HCT116 (cell line): ENCODE data around the gene ELOVL5. TPM values are rescaled to one million over a fixed set of nuclear protein-coding genes. Genes with fewer than 3 reads are reported as not detected.

Experiments
- ATAC-seq: fragments of 200-7000 bp; cut with Tn5 transposase; 2 replicates; pipeline ENCODE4 v1.9.1; 2020; ENCODE audit warnings: mild to moderate bottlenecking, moderate library complexity
- BruUV-seq: library from RNA; stranded (reverse); fragments of 400-500 nt; replicated peaks from 2 replicates; lab custom pipeline; 2021; lab: Mats Ljungman, UMichigan
- CTCF ChIA-PET: fragments of 300-600 bp; sonication (Branson Sonifier 250); formaldehyde crosslinking; loops from one replicate; lab custom pipeline; 2021; ENCODE audit warnings: antibody characterized with exemption; lab: Charles Lee
- POLR2A ChIA-PET: fragments of 300-600, 350-600 bp; sonication (Branson Sonifier 250); formaldehyde crosslinking; loops from one replicate; lab custom pipeline; 2021; ENCODE audit warnings: antibody characterized with exemption; lab: Charles Lee
- RAD21 ChIA-PET, 2 experiments: fragments of 300-600 bp; sonication (Branson Sonifier 250); formaldehyde crosslinking; loops; one replicate each; lab custom pipeline; 2023; ENCODE audit warnings: low total read pairs in 2 of 2; ENCODE audit not compliant: uncharacterized antibody in 2 of 2, unreplicated experiment in 2 of 2, low non-redundant PET in 1 of 2; lab: Charles Lee
- DNase-seq: peaks from one replicate; pipeline ENCODE4 v3.0.0-alpha.2; 2010; ENCODE audit warnings: low read depth, low spot score
- H2AFZ ChIP-seq: fragments of 200-600 bp; shearing (Covaris generic), sonication (generic); 2 replicates; pipeline ENCODE4 v1.6.1; 2017; ENCODE audit warnings: low read depth, mixed run types, mixed read lengths, antibody characterized with exemption, low read length; ENCODE audit not compliant: poor library complexity, severe bottlenecking
- H3K27ac ChIP-seq: 2 replicates; pipeline ENCODE4 v1.5.1; 2012; ENCODE audit warnings: low read depth, low read length
- H3K27me3 ChIP-seq: fragments of 200-600 bp; sonication (generic); 2 replicates; pipeline ENCODE4 v1.6.1; 2016; ENCODE audit warnings: mixed run types, low read length, mixed read lengths; ENCODE audit not compliant: insufficient read depth
- H3K36me3 ChIP-seq, 2 experiments: fragments of 200-500 bp in 1 of 2; fragments of 200-600 bp in 1 of 2; sonication (Bioruptor generic) in 1 of 2; sonication (generic) in 1 of 2; 2 replicates each; pipeline versions ENCODE4 v1.5.1 to v1.6.1; 2014 to 2016; ENCODE audit warnings: low read length in 2 of 2, inconsistent platforms in 1 of 2, mixed read lengths in 1 of 2, mixed run types in 1 of 2; ENCODE audit not compliant: insufficient read depth in 2 of 2, control insufficient read depth in 1 of 2
- H3K4me1 ChIP-seq, 2 experiments: fragments of 200-600 bp in 1 of 2; sonication (generic) in 1 of 2; 2 replicates each; pipeline versions ENCODE4 v1.5.1 to v1.6.1; 2012 to 2017; ENCODE audit warnings: low read length in 2 of 2, inconsistent platforms in 1 of 2, mild to moderate bottlenecking in 1 of 2, mixed read lengths in 1 of 2, mixed run types in 1 of 2, moderate library complexity in 1 of 2; ENCODE audit not compliant: insufficient read depth in 2 of 2, control insufficient read depth in 1 of 2
- H3K4me2 ChIP-seq: fragments of 200-600 bp; sonication (generic); 2 replicates; pipeline ENCODE4 v1.6.1; 2017; ENCODE audit warnings: mixed run types, low read length, mixed read lengths
- H3K4me3 ChIP-seq, 2 experiments: fragments of 200-600 bp in 1 of 2; sonication (generic) in 1 of 2; replicated peaks in 1 of 2; 2 replicates each; pipeline ENCODE4 v1.5.1; 2011 to 2016; ENCODE audit warnings: low read length in 2 of 2, control low read depth in 1 of 2, low read depth in 1 of 2, mild to moderate bottlenecking in 1 of 2, mixed read lengths in 1 of 2, mixed run types in 1 of 2
- H3K79me2 ChIP-seq: fragments of 200-600 bp; sonication (generic); 2 replicates; pipeline ENCODE4 v1.6.1; 2017; ENCODE audit warnings: mild to moderate bottlenecking, mixed run types, low read length, moderate library complexity, mixed read lengths; ENCODE audit not compliant: insufficient read depth
- H3K9ac ChIP-seq: fragments of 200-600 bp; sonication (generic); 2 replicates; pipeline ENCODE4 v1.6.1; 2016; ENCODE audit warnings: low read length, mixed read lengths
- H3K9me2 ChIP-seq: fragments of 200-600 bp; sonication (generic), shearing (Covaris generic); 2 replicates; pipeline ENCODE4 v1.6.1; 2017; ENCODE audit warnings: mixed run types, mild to moderate bottlenecking, moderate library complexity; ENCODE audit not compliant: insufficient read depth
- H3K9me3 ChIP-seq, 2 experiments: fragments of 200-500 bp in 1 of 2; fragments of 200-600 bp in 1 of 2; sonication (Bioruptor generic) in 1 of 2; sonication (generic) in 1 of 2; 2 replicates each; pipeline ENCODE4 v1.6.1; 2014 to 2017; ENCODE audit warnings: low read length in 2 of 2, mixed read lengths in 2 of 2, inconsistent platforms in 1 of 2, low read depth in 1 of 2, mild to moderate bottlenecking in 1 of 2, mixed run types in 1 of 2, moderate library complexity in 1 of 2; ENCODE audit not compliant: control insufficient read depth in 1 of 2, insufficient read depth in 1 of 2
- H4K20me1 ChIP-seq: fragments of 200-600 bp; sonication (generic), shearing (Covaris generic); 2 replicates; pipeline ENCODE4 v1.6.1; 2017; ENCODE audit warnings: mixed run types, mild to moderate bottlenecking, moderate library complexity; ENCODE audit not compliant: insufficient read depth
- ATF3 ChIP-seq: IDR thresholded peaks from 2 replicates; pipeline ENCODE4 v1.6.1; 2012
- CEBPB ChIP-seq: IDR thresholded peaks from 2 replicates; pipeline ENCODE4 v1.6.1; 2012; ENCODE audit warnings: low read depth
- EGR1 ChIP-seq: IDR thresholded peaks from 2 replicates; pipeline ENCODE4 v1.6.1; 2012; ENCODE audit warnings: low read depth
- ELF1 ChIP-seq: IDR thresholded peaks from 2 replicates; pipeline ENCODE4 v1.6.1; 2012; ENCODE audit warnings: low read depth, borderline replicate concordance
- EZH2phosphoT487 ChIP-seq: fragments of 200-600 bp; IDR thresholded peaks from 2 replicates; pipeline ENCODE4 v1.6.1; 2018; ENCODE audit warnings: antibody characterized with exemption, borderline replicate concordance
- JUND ChIP-seq: IDR thresholded peaks from 2 replicates; pipeline ENCODE4 v1.6.1; 2012
- MAX ChIP-seq: IDR thresholded peaks from 2 replicates; pipeline ENCODE4 v1.6.1; 2012
- POLR2A ChIP-seq: IDR thresholded peaks from 2 replicates; pipeline ENCODE4 v1.7.0; 2011; ENCODE audit warnings: borderline replicate concordance; ENCODE audit not compliant: insufficient read depth, insufficient read length; ENCODE audit errors: extremely low read depth
- POLR2AphosphoS5 ChIP-seq: IDR thresholded peaks from 2 replicates; pipeline ENCODE4 v1.6.1; 2011; ENCODE audit warnings: mild to moderate bottlenecking, low read depth, low read length, moderate library complexity
- REST ChIP-seq: IDR thresholded peaks from 2 replicates; pipeline ENCODE4 v1.6.1; 2012; ENCODE audit warnings: low read depth
- SIN3A ChIP-seq: IDR thresholded peaks from 2 replicates; pipeline ENCODE4 v1.6.1; 2012; ENCODE audit warnings: low read depth
- SP1 ChIP-seq: IDR thresholded peaks from 2 replicates; pipeline ENCODE4 v1.6.1; 2012; ENCODE audit warnings: low read depth
- SRF ChIP-seq: IDR thresholded peaks from 2 replicates; pipeline ENCODE4 v1.6.1; 2012; ENCODE audit warnings: low read depth
- TCF7L2 ChIP-seq: IDR thresholded peaks from 2 replicates; pipeline ENCODE4 v1.7.0; 2011; ENCODE audit warnings: borderline replicate concordance, inconsistent platforms; ENCODE audit not compliant: insufficient read depth, insufficient read length; ENCODE audit errors: extremely low read depth
- YY1 ChIP-seq: IDR thresholded peaks from 2 replicates; pipeline ENCODE4 v1.6.1; 2011; ENCODE audit warnings: low read length, low read depth, moderate library complexity, mild to moderate bottlenecking; ENCODE audit not compliant: insufficient replicate concordance; ENCODE audit errors: extremely low read depth
- ZBTB33 ChIP-seq: IDR thresholded peaks from 2 replicates; pipeline ENCODE4 v1.6.1; 2011; ENCODE audit warnings: mild to moderate bottlenecking, low read length, moderate library complexity; ENCODE audit not compliant: insufficient replicate concordance; ENCODE audit errors: extremely low read depth
- ZNF274 ChIP-seq: fragments of 200-500 bp; sonication (Bioruptor generic); IDR thresholded peaks from 2 replicates; pipeline ENCODE4 v1.6.1; 2014; ENCODE audit warnings: mild to moderate bottlenecking, low read depth, low read length, inconsistent platforms
- intact Hi-C: fragments of 100-400 bp; cut with micrococcal nuclease; formaldehyde crosslinking; loops from 2 replicates; pipeline ENCODE4 v1.10.0; 2022
- total RNA-seq: library from RNA; stranded (reverse); gene quantifications from one replicate; pipeline ENCODE4 v1.2.1, GENCODE V29; 2021; ENCODE audit not compliant: unreplicated experiment

Gene ELOVL5
- total RNA-seq, 1 experiment from 2014 or later: 85.3 TPM

GRCh38 chr6:53258774-53259155 lies 90.0 kb downstream of the ELOVL5 start:
- Histone ChIP-seq H3K4me3 (no peak overlapping the region), H4K20me1 (no peaks in the 10 kb centered on the region), H3K9me3 (no peaks in the 10 kb centered on the region), H3K27me3 (no peaks in the 10 kb centered on the region), H3K79me2 (no peaks in the 10 kb centered on the region), H2AFZ (no peak overlapping the region), H3K27ac (no peak overlapping the region), H3K4me1 (no peaks in the 10 kb centered on the region), H3K36me3 (peaks cover 0 to 4% of the 10 kb centered on the region in 2 experiments; a peak in 1 of 4 replicates), H3K9me2 (no peaks in the 10 kb centered on the region), H3K4me2 (no peak overlapping the region)
- ChIA-PET POLR2A (no interaction called here), CTCF (no interaction called here), RAD21 (no interaction called here)
- BruUV-seq: no TSS peak
- intact Hi-C loops: no loop called here
- no peak for ATAC-seq
- TF ChIP-seq SP1 (no peak), SRF (no peak), POLR2A (no peak), CEBPB (no peak), ZNF274 (no peak), REST (no peak), JUND (no peak), TCF7L2 (no peak), EGR1 (no peak), ZBTB33 (no peak), YY1 (no peak), MAX (no peak), ELF1 (no peak), POLR2AphosphoS5 (no peak), ATF3 (no peak), EZH2phosphoT487 (no peak), SIN3A (no peak)
- TF ChIP-seq, all 23 proteins: peak for 0
- DNase-seq: no peak
- no peak overlapping the region for H3K9ac ChIP-seq
